GM18870 (cell line): ENCODE results near the gene NECTIN1.

Source experiments
- ATAC-seq: cut with Tn5 transposase; IDR thresholded peaks from one replicate; pipeline ENCODE4 v1.9.1; 2021; ENCODE audit warnings: moderate library complexity; ENCODE audit not compliant: unreplicated experiment

The NECTIN1 gene

DNA sequence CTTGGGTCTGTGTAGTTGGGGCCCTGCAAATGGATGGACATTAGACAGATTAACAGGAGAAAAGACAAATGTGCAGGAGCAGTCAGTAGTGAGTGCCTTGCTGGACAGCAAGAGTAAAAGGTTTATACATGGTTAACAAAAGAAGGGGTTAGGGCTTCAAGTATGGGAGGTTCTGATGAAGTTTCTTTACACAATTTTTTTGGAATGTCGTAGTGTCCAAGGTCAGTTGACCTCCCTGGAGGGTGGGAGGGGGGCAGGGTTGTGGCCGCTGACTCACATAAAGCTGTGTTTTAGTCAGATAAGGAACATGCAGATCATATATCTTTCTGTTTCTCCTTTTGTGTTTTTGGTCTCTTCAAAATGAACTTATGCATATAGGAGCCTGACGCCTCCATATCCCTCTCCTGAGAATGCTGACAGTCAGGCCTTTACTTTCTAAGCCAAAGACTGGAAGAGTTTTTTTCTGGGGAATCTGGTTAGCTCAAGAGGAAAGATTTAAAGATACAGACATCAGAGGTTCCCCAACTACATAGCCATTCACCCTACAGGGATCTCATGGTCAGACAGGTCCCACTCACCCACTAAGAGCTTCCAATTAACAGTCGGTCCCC, 134.3 kb downstream of the NECTIN1 start:
- no peak for ATAC-seq

DNA sequence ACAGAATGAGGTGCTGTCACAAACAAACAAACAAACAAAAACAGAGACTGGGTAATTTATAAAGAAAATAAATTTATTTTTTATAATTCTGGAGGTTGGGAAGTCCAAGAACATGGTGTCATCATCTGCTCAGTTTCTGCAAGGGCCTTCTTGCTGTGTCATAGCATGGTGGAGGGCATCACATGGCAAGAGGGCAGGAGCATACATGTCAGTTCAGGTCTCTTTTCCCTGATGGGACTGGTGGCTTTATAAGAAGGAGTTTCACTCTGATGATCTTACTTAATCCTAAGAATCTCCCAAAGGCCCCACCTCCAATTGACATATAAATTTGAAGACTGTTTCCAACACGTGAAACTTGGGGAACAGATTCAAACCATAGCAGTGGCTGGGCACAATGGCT, 135.7 kb downstream of the NECTIN1 start:
- ATAC-seq = no peak

DNA sequence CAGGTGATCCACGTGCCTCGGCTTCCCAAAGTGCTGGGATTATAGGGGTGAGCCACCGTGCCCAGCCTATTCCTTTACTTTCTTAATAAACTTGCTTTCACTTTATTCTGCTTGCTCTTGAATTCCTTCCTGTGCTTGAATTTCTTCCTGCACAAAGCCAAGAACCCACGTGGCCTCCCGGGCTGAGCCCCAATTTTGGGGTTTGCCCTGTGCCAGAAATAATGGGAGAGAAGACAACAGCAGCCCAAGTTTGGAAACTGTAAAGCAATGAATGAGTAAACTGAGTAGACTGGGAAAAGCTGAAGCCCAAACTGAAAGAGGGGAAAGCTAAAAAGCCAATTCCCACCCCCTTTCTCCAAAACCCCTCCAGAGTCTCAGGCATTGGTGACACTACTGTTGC, 136.4 kb downstream of the NECTIN1 start:
- ATAC-seq = no peak

DNA sequence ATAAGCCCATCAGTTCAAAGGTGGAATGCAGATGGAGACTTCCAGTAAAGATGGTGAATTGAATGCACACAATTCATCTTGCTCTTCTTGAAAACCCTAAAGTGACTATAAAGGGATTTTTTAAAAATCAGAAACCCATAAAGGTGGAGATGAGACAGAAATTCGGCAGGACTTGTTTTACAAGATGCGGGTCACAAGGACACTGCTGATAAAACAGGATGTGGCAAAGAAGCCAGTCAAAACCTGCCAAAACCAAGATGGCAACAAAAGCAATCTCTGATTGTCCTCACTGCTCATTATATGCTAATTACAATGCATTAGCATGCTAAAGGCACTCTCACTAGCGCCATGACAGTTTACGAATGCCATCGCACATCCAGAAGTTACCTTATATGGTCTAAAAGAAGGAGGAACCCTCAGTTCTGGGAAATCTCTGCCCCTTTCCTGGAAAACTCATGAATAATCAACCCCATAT, 137.1 kb downstream of the NECTIN1 start:
- no peak for ATAC-seq

DNA sequence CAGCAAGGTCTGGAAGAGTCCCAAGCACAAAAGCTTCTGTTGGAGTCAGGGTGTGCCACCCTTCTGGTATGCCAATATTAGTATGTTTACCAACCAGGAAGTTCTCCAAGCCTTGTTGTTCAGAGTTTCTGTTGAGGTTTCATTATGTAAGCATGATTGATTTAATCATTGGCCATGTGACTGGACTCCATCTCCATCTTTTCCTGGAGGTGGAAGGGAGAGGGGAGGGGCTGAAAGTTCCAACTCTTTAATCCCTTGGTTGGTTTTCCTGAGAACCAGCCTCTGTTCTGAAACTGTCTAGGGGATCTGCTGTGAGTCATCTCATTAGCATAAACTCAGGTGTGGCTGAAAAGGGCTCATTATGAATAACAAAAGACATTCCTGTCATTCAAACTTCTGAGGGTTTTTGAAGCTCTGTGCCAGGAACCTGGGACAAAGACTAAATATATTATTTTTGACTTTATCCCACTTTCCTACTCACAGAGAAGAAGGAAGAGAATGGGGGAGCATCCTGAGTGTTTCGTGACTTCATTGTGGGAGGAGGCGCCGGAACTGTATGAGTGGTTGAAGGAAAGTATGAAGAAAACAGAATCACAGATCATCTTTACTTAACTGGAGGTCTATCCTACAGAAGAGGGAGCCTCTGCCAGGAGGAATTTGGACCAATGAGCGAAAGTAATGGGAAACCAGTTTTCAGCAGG, 138.2 kb downstream of the NECTIN1 start:
- no peak for ATAC-seq

DNA sequence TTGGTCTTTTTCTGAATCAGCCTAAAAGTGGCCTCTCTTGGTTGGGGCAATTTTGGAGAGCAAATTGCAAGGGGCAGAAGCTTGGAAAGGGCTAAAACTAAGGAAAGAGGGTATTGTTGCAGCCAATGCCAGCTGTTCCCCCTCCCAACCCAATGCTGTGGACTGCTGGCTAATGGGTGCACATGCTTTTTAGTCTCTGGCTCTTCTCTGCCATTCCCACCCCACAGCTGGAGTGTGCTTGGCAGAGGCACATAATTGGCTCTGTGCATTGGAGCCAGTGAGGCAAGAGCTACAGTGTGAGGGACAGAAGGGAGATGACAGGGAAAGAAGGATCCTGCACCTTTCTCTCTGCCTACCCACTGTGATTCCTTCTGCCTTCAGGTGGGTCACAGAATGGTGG, 140.0 kb downstream of the NECTIN1 start:
- ATAC-seq = no peak
